Smooth muscle cell (in vitro differentiated cells): ENCODE measurements around the gene PIGZ. TPM values are rescaled to one million over a fixed set of nuclear protein-coding genes. Genes with fewer than 3 reads are reported as not detected.

Experiments used
- DNase-seq: peaks from one replicate; lab custom pipeline; 2025; ENCODE audit not compliant: unreplicated experiment; lab: John Stamatoyannopoulos, UW
- H2AFZ ChIP-seq: fragments of 200-600 bp; sonication (generic); 2 replicates; pipeline ENCODE4 v1.6.0; 2016; ENCODE audit warnings: antibody characterized with exemption, low read depth, mild to moderate bottlenecking
- H3F3A ChIP-seq: fragments of 200-600 bp; sonication (generic); 2 replicates; pipeline ENCODE4 v1.6.0; 2017; ENCODE audit warnings: antibody characterized with exemption, low read depth
- H3K27ac ChIP-seq: fragments of 200-600 bp; sonication (generic); 2 replicates; pipeline ENCODE4 v1.5.1; 2016; ENCODE audit warnings: low read depth, mild to moderate bottlenecking
- H3K27me3 ChIP-seq: fragments of 200-600 bp; sonication (generic); 2 replicates; pipeline ENCODE4 v1.6.1; 2016; ENCODE audit warnings: low read depth, mild to moderate bottlenecking
- H3K36me3 ChIP-seq: fragments of 200-600 bp; sonication (generic); 2 replicates; pipeline ENCODE4 v1.5.1; 2016; ENCODE audit warnings: low read depth
- H3K4me1 ChIP-seq: fragments of 200-600 bp; sonication (generic); 2 replicates; pipeline ENCODE4 v1.5.1; 2016; ENCODE audit warnings: low read depth
- H3K4me2 ChIP-seq: fragments of 200-600 bp; sonication (generic); 2 replicates; pipeline ENCODE4 v1.6.0; 2016; ENCODE audit warnings: mild to moderate bottlenecking
- H3K4me3 ChIP-seq: fragments of 200-600 bp; sonication (generic); 2 replicates; pipeline ENCODE4 v1.5.1; 2016; ENCODE audit warnings: mild to moderate bottlenecking
- H3K79me2 ChIP-seq: fragments of 200-600 bp; sonication (generic); 2 replicates; pipeline ENCODE4 v1.6.0; 2016; ENCODE audit warnings: low read depth, mild to moderate bottlenecking
- H3K9ac ChIP-seq: fragments of 200-600 bp; sonication (generic); 2 replicates; pipeline ENCODE4 v1.6.0; 2016; ENCODE audit warnings: low read depth
- H3K9me3 ChIP-seq: fragments of 200-600 bp; sonication (generic); replicated peaks from 2 replicates; pipeline ENCODE4 v1.5.1; 2016; ENCODE audit warnings: low read depth
- H4K20me1 ChIP-seq: fragments of 200-600 bp; sonication (generic); 2 replicates; pipeline ENCODE4 v1.6.0; 2016; ENCODE audit warnings: low read depth
- CTCF ChIP-seq: fragments of 200-600 bp; sonication (generic); IDR thresholded peaks from 2 replicates; pipeline ENCODE4 v1.5.1; 2017; ENCODE audit warnings: borderline replicate concordance, mild to moderate bottlenecking, antibody characterized with exemption; ENCODE audit not compliant: insufficient read depth, poor library complexity, severe bottlenecking
- WGBS: methylation state at CpG from one replicate; pipeline ENCODE4 v1.1.7; 2016; ENCODE audit warnings: low lambda C conversion rate; 5-methylcytosine and 5-hydroxymethylcytosine counted together
- polyA plus RNA-seq: library from polyadenylated mRNA; unstranded; fragments of >200 nt; fragmentation: Nextera tagmentation; extraction: Ambion mirVana; gene quantifications from 2 replicates; pipeline ENCODE4 v1.2.1, GENCODE V29; 2016
- total RNA-seq: library from RNA; depleted of rRNA; stranded (reverse); fragments of >200 nt; gene quantifications from 2 replicates; pipeline ENCODE4 v1.2.3, GENCODE V29; 2014

The PIGZ gene
- total and polyA plus RNA-seq, 2 experiments from 2014 or later, result 2.6 to 3.0 TPM

DNA sequence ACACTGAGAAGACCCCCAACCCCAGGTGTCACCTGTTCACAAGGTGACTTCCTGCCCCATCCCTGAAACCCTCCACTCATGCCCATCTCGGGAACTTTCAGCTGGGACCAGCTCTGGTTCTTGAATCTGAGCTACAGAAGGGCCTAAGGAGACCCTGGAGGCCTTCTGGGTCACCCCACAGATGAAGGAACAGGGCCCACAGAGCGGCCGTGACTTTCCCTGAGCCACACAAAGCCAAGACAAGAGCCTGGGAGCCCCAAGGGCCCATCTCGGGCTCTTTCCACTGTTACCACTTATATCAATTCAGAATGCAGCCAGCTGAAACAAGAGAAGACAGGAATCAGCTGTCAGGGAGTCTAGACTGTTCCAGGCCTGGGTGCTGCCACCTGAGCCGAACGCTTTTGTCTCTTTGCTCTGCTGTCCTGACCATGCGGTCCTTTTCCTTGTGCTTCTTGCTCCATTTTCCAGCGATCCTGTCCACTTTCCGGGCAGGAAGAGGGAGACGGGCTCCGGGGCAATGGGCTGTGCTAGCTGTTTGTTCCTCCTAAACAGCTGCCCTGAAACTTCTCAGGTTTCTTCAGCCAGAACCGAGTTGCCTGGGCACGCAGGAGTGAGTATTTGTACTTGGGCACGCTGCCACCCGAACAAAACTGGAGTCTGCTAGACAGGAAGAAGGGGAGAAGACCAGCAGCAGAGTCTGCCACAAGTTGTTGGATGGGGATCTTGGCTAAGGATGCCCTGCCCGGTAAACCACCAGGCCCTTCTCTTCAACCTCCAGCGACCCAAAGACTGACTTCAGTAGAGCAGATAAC is 28.0 kb upstream of the PIGZ start:
- no peak overlapping the region for H2AFZ ChIP-seq
- 88% methylated on average over 17 of the region's 17 CpGs for WGBS

DNA sequence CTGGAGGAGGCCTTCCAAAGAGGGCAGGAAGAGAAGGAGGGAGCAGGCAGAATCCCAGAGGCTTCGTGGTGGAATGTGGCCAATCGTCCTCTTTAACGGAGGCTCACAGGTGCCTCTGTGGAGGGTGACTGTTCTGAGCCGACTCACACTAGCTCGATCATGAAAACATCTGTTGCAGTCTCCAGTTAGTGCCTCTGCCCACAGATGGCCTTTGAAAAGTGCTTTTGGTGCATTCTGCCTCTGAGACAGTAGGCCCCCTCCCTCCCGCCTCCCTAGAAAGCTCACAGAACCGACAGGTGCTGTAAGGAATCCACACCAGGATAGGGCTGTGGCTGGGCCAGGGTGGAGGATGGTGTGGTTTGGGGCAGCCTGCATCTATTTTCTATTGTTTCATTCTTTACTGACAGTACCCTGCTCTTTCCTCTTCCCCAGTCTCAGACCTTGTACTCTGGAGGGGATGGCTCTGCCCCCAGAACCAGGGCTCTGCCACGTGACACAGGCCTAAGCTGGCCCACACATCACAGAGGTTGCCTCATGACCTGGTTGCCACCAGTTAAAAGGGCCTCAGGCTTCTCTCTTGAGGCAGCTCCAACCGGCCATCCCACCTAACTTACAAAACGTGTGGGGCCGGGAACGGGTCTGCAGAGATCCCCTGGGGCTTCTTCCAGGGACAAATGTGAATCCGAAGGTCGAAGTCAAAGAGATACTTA is 27.2 kb upstream of the PIGZ start:
- H3K79me2 ChIP-seq, result no peaks in the 10 kb centered on the region
- 81% methylated on average over 14 of the region's 14 CpGs for whole genome bisulfite sequencing
- no peak for DNase-seq
- no peak overlapping the region for H3K4me3 ChIP-seq
- H4K20me1 ChIP-seq, result no peaks in the 10 kb centered on the region
- H3K27me3 ChIP-seq, result no peaks in the 10 kb centered on the region
- no peak overlapping the region for H2AFZ ChIP-seq
- no peaks in the 10 kb centered on the region for H3K9me3 ChIP-seq
- H3K4me2 ChIP-seq, result no peak overlapping the region
- no peaks in the 10 kb centered on the region for H3K4me1 ChIP-seq
- no peak overlapping the region for H3K27ac ChIP-seq
- no peaks in the 10 kb centered on the region for H3K36me3 ChIP-seq
- no peak for TF ChIP-seq CTCF
- no peaks in the 10 kb centered on the region for H3F3A ChIP-seq
- no peak overlapping the region for H3K9ac ChIP-seq

More for the DNA sequence above, 28.0 kb upstream of the PIGZ start:
- no peak overlapping the region for H3K4me2 ChIP-seq
- no peaks in the 10 kb centered on the region for H3K4me1 ChIP-seq
- no peak for DNase-seq
- H3K9ac ChIP-seq, result no peak overlapping the region
- no peaks in the 10 kb centered on the region for H3F3A ChIP-seq
- H3K9me3 ChIP-seq, result no peaks in the 10 kb centered on the region
- no peaks in the 10 kb centered on the region for H4K20me1 ChIP-seq
- no peak for TF ChIP-seq CTCF
- H3K36me3 ChIP-seq, result no peaks in the 10 kb centered on the region
- H3K79me2 ChIP-seq, result no peaks in the 10 kb centered on the region
- H3K4me3 ChIP-seq, result no peak overlapping the region
- no peak overlapping the region for H3K27ac ChIP-seq
- no peaks in the 10 kb centered on the region for H3K27me3 ChIP-seq

DNA sequence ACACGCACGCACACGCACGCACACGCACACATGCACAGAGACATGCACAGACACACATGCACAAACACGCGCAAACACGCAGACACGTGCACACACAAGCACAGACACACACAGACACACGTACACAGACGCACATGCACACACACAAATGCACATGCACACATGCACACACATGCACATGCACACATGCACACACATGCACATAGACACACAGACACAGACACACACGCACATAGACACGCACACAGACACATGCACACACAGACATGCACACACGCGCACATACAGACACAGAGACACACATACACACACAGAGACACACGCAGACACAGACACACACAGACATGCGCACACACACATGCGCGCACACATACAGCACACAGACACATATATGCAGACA is 26.4 kb upstream of the PIGZ start:
- 94% methylated on average over 19 of the region's 19 CpGs for WGBS
- no peak for DNase-seq
- no peak for TF ChIP-seq CTCF
- no peaks in the 10 kb centered on the region for H4K20me1 ChIP-seq
- no peaks in the 10 kb centered on the region for H3K27me3 ChIP-seq
- no peaks in the 10 kb centered on the region for H3K79me2 ChIP-seq
- H2AFZ ChIP-seq, result no peak overlapping the region
- no peak overlapping the region for H3K27ac ChIP-seq
- H3K9ac ChIP-seq, result no peak overlapping the region
- H3K4me3 ChIP-seq, result no peak overlapping the region
- no peaks in the 10 kb centered on the region for H3K4me1 ChIP-seq
- no peaks in the 10 kb centered on the region for H3F3A ChIP-seq
- H3K36me3 ChIP-seq, result no peaks in the 10 kb centered on the region
- no peak overlapping the region for H3K4me2 ChIP-seq
- H3K9me3 ChIP-seq, result no peaks in the 10 kb centered on the region
